ENCODE results near the gene HAPLN1.
A peak's percentile ranks its signal among the peaks of the same experiment; 100 is the strongest.

Gene HAPLN1

GRCh38 chr5:83715236-83716065 is 5.2 kb downstream of the HAPLN1 start:
- TF ChIP-seq CTCF (IDR thresholded peaks at IDR 0.05; ENCODE audit: low read depth, low read length): no peak
- DNase-seq (ENCODE audit: extremely low read depth, low read depth): no peak

- DNase-seq (ENCODE audit: extremely low read depth, low read depth): no peak
- TF ChIP-seq CTCF (IDR thresholded peaks at IDR 0.05; ENCODE audit: low read depth, low read length): no peak
Measured at GRCh38 chr5:83714810-83715209, 5.8 kb downstream of the HAPLN1 start.

- TF ChIP-seq CTCF (IDR thresholded peaks at IDR 0.05; ENCODE audit: low read depth, low read length): peak; percentile 67
Measured at GRCh38 chr5:83711982-83712601, 8.6 kb downstream of the HAPLN1 start.

GRCh38 chr5:83709973-83710372 is 10.7 kb downstream of the HAPLN1 start:
- TF ChIP-seq CTCF (IDR thresholded peaks at IDR 0.05; ENCODE audit: low read depth, low read length): no peak
- DNase-seq (ENCODE audit: extremely low read depth, low read depth): no peak

More at GRCh38 chr5:83711982-83712601, 8.6 kb downstream of the HAPLN1 start:
- no peak for DNase-seq (ENCODE audit: extremely low read depth, low read depth)

GRCh38 chr5:83708170-83708569 is 12.5 kb downstream of the HAPLN1 start:
- no peak for DNase-seq (ENCODE audit: extremely low read depth, low read depth)
- no peak for TF ChIP-seq CTCF (IDR thresholded peaks at IDR 0.05; ENCODE audit: low read depth, low read length)

- no peak for TF ChIP-seq CTCF (IDR thresholded peaks at IDR 0.05; ENCODE audit: low read depth, low read length)
- DNase-seq (ENCODE audit: extremely low read depth, low read depth): no peak
Measured at GRCh38 chr5:83703059-83703458, 17.6 kb downstream of the HAPLN1 start.

GRCh38 chr5:83701886-83702285 is 18.8 kb downstream of the HAPLN1 start:
- no peak for DNase-seq (ENCODE audit: extremely low read depth, low read depth)
- TF ChIP-seq CTCF (IDR thresholded peaks at IDR 0.05; ENCODE audit: low read depth, low read length): no peak
